K562 (cell line): Measurements from ENCODE around the gene TTC38. TPM values are rescaled to one million over a fixed set of nuclear protein-coding genes. Genes with fewer than 3 reads are reported as not detected.

ENCODE experiments used
- ATAC-seq: fragments of 200-7000 bp; cut with Tn5 transposase; 3 replicates; pipeline ENCODE4 v1.9.1; 2020; ENCODE audit warnings: moderate library complexity
- BruUV-seq: library from RNA; stranded (reverse); fragments of 400-500 nt; replicated peaks from 2 replicates; lab custom pipeline; 2021; lab: Mats Ljungman, UMichigan
- CTCF ChIA-PET: fragments of 300-600 bp; formaldehyde crosslinking; extraction: SDS; loops from one replicate; lab custom pipeline; 2021; ENCODE audit warnings: low intra/inter-chr PET ratio; lab: Yijun Ruan, JAX
- POLR2A ChIA-PET: fragments of 300-600, 350-650 bp; sonication (Branson Sonifier 250); formaldehyde crosslinking; extraction: SDS; loops from one replicate; lab custom pipeline; 2021; ENCODE audit warnings: antibody characterized with exemption, inconsistent platforms; lab: Yijun Ruan, JAX
- DNase-seq, 4 experiments: peaks; one replicate each; pipeline versions ENCODE4 v3.0.0 to v3.0.0-alpha.2; 2011 to 2018; ENCODE audit warnings: low spot score in 3 of 4, mixed read lengths in 3 of 4; ENCODE audit errors: extremely low read depth in 1 of 4
- FAIRE-seq: peaks from 2 replicates; lab custom pipeline; 2011; peaks lifted over from hg19 to GRCh38; lab: Jason Lieb, UNC
- H2AFZ ChIP-seq: 2 replicates; pipeline ENCODE4 v1.6.0; 2011; ENCODE audit warnings: low read depth, low read length, control low read depth, inconsistent platforms
- H3K27ac ChIP-seq: fragments of 200-600 bp; 3 replicates; pipeline ENCODE4 v1.8.0; 2011; ENCODE audit warnings: low read depth, mild to moderate bottlenecking, control low read depth, inconsistent platforms, low read length, moderate library complexity, mixed read lengths; ENCODE audit errors: extremely low read depth
- H3K27me3 ChIP-seq, 2 experiments: fragments of 300-600 bp in 1 of 2; 2 replicates in 1 of 2; 3 replicates in 1 of 2; pipeline versions ENCODE4 v1.6.0 to v1.8.0; 2011; ENCODE audit warnings: inconsistent platforms in 2 of 2, low read length in 2 of 2, mild to moderate bottlenecking in 1 of 2, mixed read lengths in 1 of 2, moderate library complexity in 1 of 2; ENCODE audit not compliant: control insufficient read depth in 2 of 2, insufficient read depth in 2 of 2
- H3K36me3 ChIP-seq: fragments of 300-600 bp; 3 replicates; pipeline ENCODE4 v1.8.0; 2011; ENCODE audit warnings: mild to moderate bottlenecking, low read length, inconsistent platforms; ENCODE audit not compliant: control insufficient read depth, insufficient read depth
- H3K4me1 ChIP-seq, 2 experiments: fragments of 200-600 bp in 1 of 2; replicated peaks in 1 of 2; 2 replicates in 1 of 2; 3 replicates in 1 of 2; pipeline versions ENCODE4 v1.5.1 to v1.8.0; 2011; ENCODE audit warnings: inconsistent platforms in 2 of 2, low read length in 2 of 2, mild to moderate bottlenecking in 1 of 2, mixed read lengths in 1 of 2, moderate library complexity in 1 of 2; ENCODE audit not compliant: control insufficient read depth in 2 of 2, insufficient read depth in 2 of 2
- H3K4me2 ChIP-seq: 2 replicates; pipeline ENCODE4 v1.6.1; 2011; ENCODE audit warnings: low read length, control low read depth, inconsistent platforms, mixed read lengths; ENCODE audit not compliant: insufficient read depth
- H3K4me3 ChIP-seq: fragments of 200-600 bp; sonication (generic), shearing (Covaris generic); 2 replicates; pipeline ENCODE4 v1.5.1; 2016; ENCODE audit warnings: control low read depth, inconsistent platforms
- H3K79me2 ChIP-seq: fragments of 200-600 bp; 3 replicates; pipeline ENCODE4 v1.8.0; 2011; ENCODE audit warnings: low read length, inconsistent platforms; ENCODE audit not compliant: control insufficient read depth, insufficient read depth
- H3K9ac ChIP-seq, 2 experiments: 2 replicates each; pipeline versions ENCODE4 v1.6.0 to v1.6.1; 2011; ENCODE audit warnings: low read depth in 2 of 2, low read length in 2 of 2, control low read depth in 1 of 2, inconsistent platforms in 1 of 2, mild to moderate bottlenecking in 1 of 2, mixed read lengths in 1 of 2; ENCODE audit not compliant: insufficient read depth in 1 of 2
- H3K9me1 ChIP-seq: one replicate; pipeline ENCODE4 v1.6.0; 2011; ENCODE audit warnings: inconsistent platforms, mild to moderate bottlenecking, low read length, moderate library complexity; ENCODE audit not compliant: control insufficient read depth, insufficient read depth
- H3K9me3 ChIP-seq: replicated peaks from 2 replicates; pipeline ENCODE4 v1.5.1; 2011; ENCODE audit warnings: low read depth, low read length, inconsistent platforms; ENCODE audit not compliant: control insufficient read depth, insufficient read depth
- H4K20me1 ChIP-seq: replicated peaks from 2 replicates; pipeline ENCODE4 v1.6.1; 2011; ENCODE audit warnings: low read length, inconsistent platforms, mixed read lengths; ENCODE audit not compliant: control insufficient read depth, insufficient read depth
- FOXA1 ChIP-seq: fragments of 450-650 bp; IDR thresholded peaks from 2 replicates; pipeline ENCODE4 v1.6.1; 2016; ENCODE audit warnings: mild to moderate bottlenecking, borderline replicate concordance
- JUNB ChIP-seq: fragments of 450-650 bp; formaldehyde crosslinking; conservative IDR thresholded peaks from 2 replicates; pipeline ENCODE4 v1.4.0; 2020; ENCODE audit warnings: mild to moderate bottlenecking
- SRSF9 ChIP-seq: fragments of 200-400 bp; formaldehyde crosslinking; IDR thresholded peaks from 2 replicates; pipeline ENCODE4 v1.6.1; 2017; ENCODE audit warnings: low read depth, low read length, borderline replicate concordance
- TAF1 ChIP-seq: IDR thresholded peaks from 2 replicates; pipeline ENCODE4 v1.6.1; 2011; ENCODE audit warnings: mild to moderate bottlenecking, low read length, moderate library complexity; ENCODE audit not compliant: insufficient read depth, control insufficient read depth, severe bottlenecking; ENCODE audit errors: extremely low read depth
- ZNF3 ChIP-seq: fragments of 250-450 bp; sonication (Bioruptor Pico); IDR thresholded peaks from 2 replicates; pipeline ENCODE4 v1.5.0; 2021; ENCODE audit warnings: mild to moderate bottlenecking, moderate library complexity
- ZNF436 ChIP-seq: fragments of 250-450, 450-650 bp; sonication (Bioruptor Pico); formaldehyde crosslinking; IDR thresholded peaks from 2 replicates; pipeline ENCODE4 v1.7.0; 2020; ENCODE audit warnings: mild to moderate bottlenecking
- WGBS: fragments of 100-300 bp; shearing (Covaris generic); methylation state at CpG from one replicate; pipeline ENCODE4 v1.1.6; 2016; ENCODE audit warnings: low coverage, mixed read lengths; ENCODE audit not compliant: insufficient coverage; ENCODE audit errors: missing lambda C conversion rate; 5-methylcytosine and 5-hydroxymethylcytosine counted together
- in situ Hi-C: fragments of 300-500 bp; cut with MboI; formaldehyde crosslinking; loops from 4 replicates; pipeline ENCODE4 v1.15.0; 2018; ENCODE audit warnings: inconsistent platforms, mixed read lengths
- intact Hi-C: fragments of 100-400 bp; cut with micrococcal nuclease; formaldehyde crosslinking; loops from 2 replicates; pipeline ENCODE4 v1.14.2; 2022
- polyA plus RNA-seq, 8 experiments: library from polyadenylated mRNA; depleted of rRNA in 4 of 8; stranded (reverse) in 5 of 8; unstranded in 3 of 8; fragments of >200 nt; fragmentation: Nextera tagmentation in 2 of 8; fragmentation: Illumina TruSeq in 1 of 8; extraction: Ambion mirVana in 2 of 8; extraction: Trizol in 1 of 8; gene quantifications; 2 replicates each; pipeline versions ENCODE4 v1.2.1 to v1.2.3, GENCODE V29; 2011 to 2014; ENCODE audit warnings: inconsistent platforms in 1 of 8, missing spikeins in 1 of 8
- total RNA-seq, 7 experiments: library from RNA; depleted of rRNA in 6 of 7; stranded (reverse); fragments of >200 nt in 6 of 7; fragmentation: Illumina TruSeq in 2 of 7; extraction: Trizol in 2 of 7; gene quantifications; 2 replicates each; pipeline versions ENCODE4 v1.2.1 to v1.2.3, GENCODE V29; 2011 to 2021; ENCODE audit warnings: low replicate concordance in 1 of 7
- TF ChIP-seq, protein P1 (sequence below), 2 experiments: fragments of 450-650 bp; IDR thresholded peaks; 2 replicates each; pipeline ENCODE4 v1.6.1; 2016
- TF ChIP-seq, protein P2 (sequence below), 2 experiments: IDR thresholded peaks; 2 replicates each; pipeline ENCODE4 v1.6.1; 2012; ENCODE audit warnings: improper control_type of control experiment in 2 of 2, low read depth in 2 of 2, low read length in 2 of 2, borderline replicate concordance in 1 of 2
- TF ChIP-seq, protein P3 (sequence below): IDR thresholded peaks from 2 replicates; pipeline ENCODE4 v1.6.1; 2016; ENCODE audit warnings: missing genetic modification characterization, missing compliant biosample characterization
- TF ChIP-seq, protein P4 (sequence below): sonication (generic); formaldehyde crosslinking; IDR thresholded peaks from 2 replicates; pipeline ENCODE4 v1.8.0; 2023; ENCODE audit warnings: missing genetic modification reagents, mild to moderate bottlenecking, borderline replicate concordance
- TF ChIP-seq, protein P5 (sequence below): fragments of 250-450 bp; sonication (Bioruptor Pico); IDR thresholded peaks from 2 replicates; pipeline ENCODE4 v1.9.0; 2021; ENCODE audit warnings: mild to moderate bottlenecking

Gene TTC38
- total and polyA plus RNA-seq, 9 of the 15 experiments (the other 6 are each of a cell fraction or from before 2014, with no cell fraction given) = 0.84 to 28.4 (median 18.1) TPM

DNA sequence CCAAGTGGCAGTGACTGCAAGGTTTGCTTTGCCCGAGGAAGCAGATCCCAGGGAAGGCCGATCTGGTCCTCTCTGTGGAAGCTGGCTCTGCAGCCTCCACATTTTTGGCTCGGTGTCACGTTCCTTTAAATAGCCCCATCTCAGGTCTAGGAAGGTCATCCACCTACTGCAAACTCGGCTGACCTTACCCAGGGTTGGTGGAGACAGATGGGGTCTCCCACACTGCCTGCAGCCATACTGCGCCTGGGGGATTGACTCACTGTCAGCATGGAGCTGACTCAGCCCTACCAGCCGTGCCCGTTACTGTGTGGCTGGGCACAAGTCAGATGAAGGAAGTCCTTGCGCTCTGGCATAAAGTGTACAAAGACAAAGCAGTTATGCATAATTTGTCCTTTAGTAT lies 34.6 kb upstream of the TTC38 start:
- ChIA-PET POLR2A (no interaction called here), CTCF (no interaction called here)
- Histone ChIP-seq H3K4me3 (no peak overlapping the region), H3K27ac (no peak overlapping the region), H3K9me3 (no peaks in the 10 kb centered on the region), H3K36me3 (no peaks in the 10 kb centered on the region), H4K20me1 (no peaks in the 10 kb centered on the region), H3K9ac (peak overlapping the region in 1 of 2 experiments; percentile 80; a peak in 1 of 4 replicates), H3K9me1 (no peaks in the 10 kb centered on the region), H3K4me1 (peaks cover 15 to 22% of the 10 kb centered on the region in 2 experiments; a peak in 4 of 5 replicates), H2AFZ (no peak overlapping the region), H3K27me3 (no peaks in the 10 kb centered on the region), H3K4me2 (no peak overlapping the region), H3K79me2 (no peaks in the 10 kb centered on the region)
- BruUV-seq = no TSS peak
- FAIRE-seq (no peak), DNase-seq (no peak), ATAC-seq (no peak)
- 77% methylated on average over 9 of the region's 9 CpGs for WGBS
- in situ Hi-C loops (no loop called here), intact Hi-C loops (no loop called here)
- TF ChIP-seq, protein P1, sequence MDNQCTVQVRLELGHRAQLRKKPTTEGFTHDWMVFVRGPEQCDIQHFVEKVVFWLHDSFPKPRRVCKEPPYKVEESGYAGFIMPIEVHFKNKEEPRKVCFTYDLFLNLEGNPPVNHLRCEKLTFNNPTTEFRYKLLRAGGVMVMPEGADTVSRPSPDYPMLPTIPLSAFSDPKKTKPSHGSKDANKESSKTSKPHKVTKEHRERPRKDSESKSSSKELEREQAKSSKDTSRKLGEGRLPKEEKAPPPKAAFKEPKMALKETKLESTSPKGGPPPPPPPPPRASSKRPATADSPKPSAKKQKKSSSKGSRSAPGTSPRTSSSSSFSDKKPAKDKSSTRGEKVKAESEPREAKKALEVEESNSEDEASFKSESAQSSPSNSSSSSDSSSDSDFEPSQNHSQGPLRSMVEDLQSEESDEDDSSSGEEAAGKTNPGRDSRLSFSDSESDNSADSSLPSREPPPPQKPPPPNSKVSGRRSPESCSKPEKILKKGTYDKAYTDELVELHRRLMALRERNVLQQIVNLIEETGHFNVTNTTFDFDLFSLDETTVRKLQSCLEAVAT (IDR thresholded peaks at IDR 0.05) = no peak
- TF ChIP-seq ZNF436 = no peak
- TF ChIP-seq FOXA1 = no peak
- no peak for TF ChIP-seq SRSF9
- TF ChIP-seq, protein P2, sequence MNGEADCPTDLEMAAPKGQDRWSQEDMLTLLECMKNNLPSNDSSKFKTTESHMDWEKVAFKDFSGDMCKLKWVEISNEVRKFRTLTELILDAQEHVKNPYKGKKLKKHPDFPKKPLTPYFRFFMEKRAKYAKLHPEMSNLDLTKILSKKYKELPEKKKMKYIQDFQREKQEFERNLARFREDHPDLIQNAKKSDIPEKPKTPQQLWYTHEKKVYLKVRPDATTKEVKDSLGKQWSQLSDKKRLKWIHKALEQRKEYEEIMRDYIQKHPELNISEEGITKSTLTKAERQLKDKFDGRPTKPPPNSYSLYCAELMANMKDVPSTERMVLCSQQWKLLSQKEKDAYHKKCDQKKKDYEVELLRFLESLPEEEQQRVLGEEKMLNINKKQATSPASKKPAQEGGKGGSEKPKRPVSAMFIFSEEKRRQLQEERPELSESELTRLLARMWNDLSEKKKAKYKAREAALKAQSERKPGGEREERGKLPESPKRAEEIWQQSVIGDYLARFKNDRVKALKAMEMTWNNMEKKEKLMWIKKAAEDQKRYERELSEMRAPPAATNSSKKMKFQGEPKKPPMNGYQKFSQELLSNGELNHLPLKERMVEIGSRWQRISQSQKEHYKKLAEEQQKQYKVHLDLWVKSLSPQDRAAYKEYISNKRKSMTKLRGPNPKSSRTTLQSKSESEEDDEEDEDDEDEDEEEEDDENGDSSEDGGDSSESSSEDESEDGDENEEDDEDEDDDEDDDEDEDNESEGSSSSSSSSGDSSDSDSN (IDR thresholded peaks at IDR 0.05; ENCODE audit: borderline replicate concordance in 1 of 2, low read depth in 2 of 2, low read length in 2 of 2) = no peak
- no peak for TF ChIP-seq TAF1
- no peak for TF ChIP-seq JUNB (CRISPR knock-in tag)
- TF ChIP-seq, protein P3, sequence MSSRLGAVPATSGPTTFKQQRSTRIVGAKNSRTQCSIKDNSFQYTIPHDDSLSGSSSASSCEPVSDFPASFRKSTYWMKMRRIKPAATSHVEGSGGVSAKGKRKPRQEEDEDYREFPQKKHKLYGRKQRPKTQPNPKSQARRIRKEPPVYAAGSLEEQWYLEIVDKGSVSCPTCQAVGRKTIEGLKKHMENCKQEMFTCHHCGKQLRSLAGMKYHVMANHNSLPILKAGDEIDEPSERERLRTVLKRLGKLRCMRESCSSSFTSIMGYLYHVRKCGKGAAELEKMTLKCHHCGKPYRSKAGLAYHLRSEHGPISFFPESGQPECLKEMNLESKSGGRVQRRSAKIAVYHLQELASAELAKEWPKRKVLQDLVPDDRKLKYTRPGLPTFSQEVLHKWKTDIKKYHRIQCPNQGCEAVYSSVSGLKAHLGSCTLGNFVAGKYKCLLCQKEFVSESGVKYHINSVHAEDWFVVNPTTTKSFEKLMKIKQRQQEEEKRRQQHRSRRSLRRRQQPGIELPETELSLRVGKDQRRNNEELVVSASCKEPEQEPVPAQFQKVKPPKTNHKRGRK (tag) = no peak
- no peak for TF ChIP-seq ZNF3 (CRISPR knock-in tag)
- TF ChIP-seq, protein P4, sequence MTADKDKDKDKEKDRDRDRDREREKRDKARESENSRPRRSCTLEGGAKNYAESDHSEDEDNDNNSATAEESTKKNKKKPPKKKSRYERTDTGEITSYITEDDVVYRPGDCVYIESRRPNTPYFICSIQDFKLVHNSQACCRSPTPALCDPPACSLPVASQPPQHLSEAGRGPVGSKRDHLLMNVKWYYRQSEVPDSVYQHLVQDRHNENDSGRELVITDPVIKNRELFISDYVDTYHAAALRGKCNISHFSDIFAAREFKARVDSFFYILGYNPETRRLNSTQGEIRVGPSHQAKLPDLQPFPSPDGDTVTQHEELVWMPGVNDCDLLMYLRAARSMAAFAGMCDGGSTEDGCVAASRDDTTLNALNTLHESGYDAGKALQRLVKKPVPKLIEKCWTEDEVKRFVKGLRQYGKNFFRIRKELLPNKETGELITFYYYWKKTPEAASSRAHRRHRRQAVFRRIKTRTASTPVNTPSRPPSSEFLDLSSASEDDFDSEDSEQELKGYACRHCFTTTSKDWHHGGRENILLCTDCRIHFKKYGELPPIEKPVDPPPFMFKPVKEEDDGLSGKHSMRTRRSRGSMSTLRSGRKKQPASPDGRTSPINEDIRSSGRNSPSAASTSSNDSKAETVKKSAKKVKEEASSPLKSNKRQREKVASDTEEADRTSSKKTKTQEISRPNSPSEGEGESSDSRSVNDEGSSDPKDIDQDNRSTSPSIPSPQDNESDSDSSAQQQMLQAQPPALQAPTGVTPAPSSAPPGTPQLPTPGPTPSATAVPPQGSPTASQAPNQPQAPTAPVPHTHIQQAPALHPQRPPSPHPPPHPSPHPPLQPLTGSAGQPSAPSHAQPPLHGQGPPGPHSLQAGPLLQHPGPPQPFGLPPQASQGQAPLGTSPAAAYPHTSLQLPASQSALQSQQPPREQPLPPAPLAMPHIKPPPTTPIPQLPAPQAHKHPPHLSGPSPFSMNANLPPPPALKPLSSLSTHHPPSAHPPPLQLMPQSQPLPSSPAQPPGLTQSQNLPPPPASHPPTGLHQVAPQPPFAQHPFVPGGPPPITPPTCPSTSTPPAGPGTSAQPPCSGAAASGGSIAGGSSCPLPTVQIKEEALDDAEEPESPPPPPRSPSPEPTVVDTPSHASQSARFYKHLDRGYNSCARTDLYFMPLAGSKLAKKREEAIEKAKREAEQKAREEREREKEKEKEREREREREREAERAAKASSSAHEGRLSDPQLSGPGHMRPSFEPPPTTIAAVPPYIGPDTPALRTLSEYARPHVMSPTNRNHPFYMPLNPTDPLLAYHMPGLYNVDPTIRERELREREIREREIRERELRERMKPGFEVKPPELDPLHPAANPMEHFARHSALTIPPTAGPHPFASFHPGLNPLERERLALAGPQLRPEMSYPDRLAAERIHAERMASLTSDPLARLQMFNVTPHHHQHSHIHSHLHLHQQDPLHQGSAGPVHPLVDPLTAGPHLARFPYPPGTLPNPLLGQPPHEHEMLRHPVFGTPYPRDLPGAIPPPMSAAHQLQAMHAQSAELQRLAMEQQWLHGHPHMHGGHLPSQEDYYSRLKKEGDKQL (CRISPR knock-in tag) = no peak
- TF ChIP-seq, protein P5, sequence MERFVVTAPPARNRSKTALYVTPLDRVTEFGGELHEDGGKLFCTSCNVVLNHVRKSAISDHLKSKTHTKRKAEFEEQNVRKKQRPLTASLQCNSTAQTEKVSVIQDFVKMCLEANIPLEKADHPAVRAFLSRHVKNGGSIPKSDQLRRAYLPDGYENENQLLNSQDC (CRISPR knock-in tag) = no peak
